H9 (cell line): ENCODE measurements around the gene DPH2. TPM values are rescaled to one million over a fixed set of nuclear protein-coding genes. Genes with fewer than 3 reads are reported as not detected.

Experiments
- DNase-seq: peaks from one replicate; pipeline ENCODE4 v3.0.0-alpha.2; 2017
- H2AFZ ChIP-seq: one replicate; pipeline ENCODE4 v1.6.1; 2013; ENCODE audit warnings: mild to moderate bottlenecking, low read length, control low read depth, moderate library complexity
- H2AK5ac ChIP-seq: 2 replicates; pipeline ENCODE4 v1.6.1; 2013; ENCODE audit warnings: low read length, control low read depth, mixed read lengths; ENCODE audit not compliant: insufficient read length
- H2BK120ac ChIP-seq: one replicate; pipeline ENCODE4 v1.6.1; 2013; ENCODE audit warnings: low read depth, mild to moderate bottlenecking, low read length, control low read depth, inconsistent platforms; ENCODE audit not compliant: poor library complexity, severe bottlenecking
- H2BK12ac ChIP-seq: 2 replicates; pipeline ENCODE4 v1.6.1; 2013; ENCODE audit warnings: low read length, control low read depth, mixed read lengths, low read depth; ENCODE audit not compliant: insufficient read length
- H2BK15ac ChIP-seq: 2 replicates; pipeline ENCODE4 v1.6.1; 2013; ENCODE audit warnings: low read depth, low read length, control low read depth
- H2BK20ac ChIP-seq: one replicate; pipeline ENCODE4 v1.6.1; 2013; ENCODE audit warnings: low read depth, mild to moderate bottlenecking, low read length, control low read depth, inconsistent platforms; ENCODE audit not compliant: poor library complexity, severe bottlenecking
- H2BK5ac ChIP-seq: 2 replicates; pipeline ENCODE4 v1.6.1; 2013; ENCODE audit warnings: low read length, control low read depth, mixed read lengths; ENCODE audit not compliant: insufficient read length
- H3K14ac ChIP-seq: 2 replicates; pipeline ENCODE4 v1.6.1; 2013; ENCODE audit warnings: low read length, control low read depth; ENCODE audit not compliant: insufficient read depth
- H3K18ac ChIP-seq: 2 replicates; pipeline ENCODE4 v1.6.1; 2013; ENCODE audit warnings: low read depth, mild to moderate bottlenecking, mixed read lengths, low read length, control low read depth; ENCODE audit not compliant: insufficient read length
- H3K23ac ChIP-seq: 2 replicates; pipeline ENCODE4 v1.6.1; 2013; ENCODE audit warnings: low read length, control low read depth, mixed read lengths, low read depth; ENCODE audit not compliant: insufficient read length
- H3K23me2 ChIP-seq: 2 replicates; pipeline ENCODE4 v1.6.1; 2013; ENCODE audit warnings: low read depth, mild to moderate bottlenecking, mixed read lengths, low read length, control low read depth; ENCODE audit not compliant: insufficient read length, poor library complexity, severe bottlenecking
- H3K27ac ChIP-seq: 2 replicates; pipeline ENCODE4 v1.5.1; 2013; ENCODE audit warnings: low read length, control low read depth, mixed read lengths, low read depth; ENCODE audit not compliant: insufficient read length
- H3K27me3 ChIP-seq: 2 replicates; pipeline ENCODE4 v1.6.1; 2013; ENCODE audit warnings: low read length, control low read depth, inconsistent platforms; ENCODE audit not compliant: insufficient read depth
- H3K4ac ChIP-seq: 2 replicates; pipeline ENCODE4 v1.6.1; 2013; ENCODE audit warnings: low read depth, mild to moderate bottlenecking, control low read depth, inconsistent platforms, low read length, moderate library complexity
- H3K4me1 ChIP-seq: 2 replicates; pipeline ENCODE4 v1.6.1; 2013; ENCODE audit warnings: low read length, control low read depth, inconsistent platforms; ENCODE audit not compliant: insufficient read depth
- H3K4me2 ChIP-seq: 2 replicates; pipeline ENCODE4 v1.6.1; 2013; ENCODE audit warnings: low read length, control low read depth, mixed read lengths; ENCODE audit not compliant: insufficient read length, insufficient read depth
- H3K56ac ChIP-seq: 2 replicates; pipeline ENCODE4 v1.6.1; 2013; ENCODE audit warnings: low read depth, mild to moderate bottlenecking, mixed read lengths, low read length, control low read depth; ENCODE audit not compliant: insufficient read length
- H3K79me1 ChIP-seq: 2 replicates; pipeline ENCODE4 v1.6.1; 2013; ENCODE audit warnings: low read depth, mild to moderate bottlenecking, moderate library complexity, low read length, control low read depth, inconsistent platforms; ENCODE audit not compliant: insufficient read depth, poor library complexity, severe bottlenecking
- H3K79me2 ChIP-seq: 2 replicates; pipeline ENCODE4 v1.6.1; 2013; ENCODE audit warnings: low read length, control low read depth, inconsistent platforms; ENCODE audit not compliant: insufficient read depth
- H3K9ac ChIP-seq: 2 replicates; pipeline ENCODE4 v1.6.1; 2013; ENCODE audit warnings: low read length, control low read depth, mixed read lengths; ENCODE audit not compliant: insufficient read length; ENCODE audit errors: extremely low read depth
- H3K9me3 ChIP-seq: one replicate; pipeline ENCODE4 v1.6.1; 2013; ENCODE audit warnings: low read depth, low read length, inconsistent platforms; ENCODE audit not compliant: control insufficient read depth
- H3T11ph ChIP-seq: one replicate; pipeline ENCODE4 v1.6.1; 2013; ENCODE audit warnings: mild to moderate bottlenecking, low read length, control low read depth, inconsistent platforms
- H4K20me1 ChIP-seq: one replicate; pipeline ENCODE4 v1.6.1; 2013; ENCODE audit not compliant: control insufficient read depth, insufficient read length, insufficient read depth
- H4K5ac ChIP-seq: 2 replicates; pipeline ENCODE4 v1.6.1; 2013; ENCODE audit warnings: low read depth, mild to moderate bottlenecking, mixed read lengths, low read length, control low read depth; ENCODE audit not compliant: insufficient read length
- H4K8ac ChIP-seq: replicated peaks from 2 replicates; pipeline ENCODE4 v1.6.1; 2013; ENCODE audit warnings: low read length, control low read depth, mixed read lengths, low read depth; ENCODE audit not compliant: insufficient read length
- H4K91ac ChIP-seq: 2 replicates; pipeline ENCODE4 v1.6.1; 2013; ENCODE audit warnings: low read depth, mild to moderate bottlenecking, moderate library complexity, mixed read lengths, low read length, control low read depth; ENCODE audit not compliant: insufficient read length
- H3K27ac Mint-ChIP-seq, 3 experiments: 2 replicates in 2 of 3; 3 replicates in 1 of 3; pipeline ENCODE4 v1.8.0; 2020 to 2021; ENCODE audit warnings: mixed read lengths in 3 of 3, mild to moderate bottlenecking in 1 of 3, moderate library complexity in 1 of 3
- H3K27me3 Mint-ChIP-seq: 2 replicates; pipeline ENCODE4 v1.8.0; 2021; ENCODE audit warnings: low read depth, mild to moderate bottlenecking, moderate library complexity, mixed read lengths
- H3K36me3 Mint-ChIP-seq, 3 experiments: 2 replicates in 2 of 3; 3 replicates in 1 of 3; pipeline ENCODE4 v1.8.0; 2020 to 2021; ENCODE audit warnings: low read depth in 3 of 3, mixed read lengths in 3 of 3; ENCODE audit not compliant: insufficient read depth in 1 of 3
- H3K4me1 Mint-ChIP-seq, 2 experiments: 2 replicates each; pipeline ENCODE4 v1.8.0; 2020; ENCODE audit warnings: mixed read lengths in 2 of 2
- H3K4me3 Mint-ChIP-seq, 2 experiments: 2 replicates in 1 of 2; 3 replicates in 1 of 2; pipeline ENCODE4 v1.8.0; 2020 to 2021; ENCODE audit warnings: mild to moderate bottlenecking in 2 of 2, mixed read lengths in 2 of 2, moderate library complexity in 1 of 2
- H3K9me3 Mint-ChIP-seq, 2 experiments: 2 replicates in 1 of 2; 3 replicates in 1 of 2; pipeline ENCODE4 v1.8.0; 2020; ENCODE audit warnings: mild to moderate bottlenecking in 2 of 2, mixed read lengths in 2 of 2, moderate library complexity in 1 of 2
- WGBS: extraction: QIAGEN DNeasy Blood & Tissue Kit; methylation state at CpG from one replicate; pipeline ENCODE4 v1.1.7; 2013; ENCODE audit warnings: missing lambda C conversion rate, low lambda C conversion rate, mixed read lengths; ENCODE audit not compliant: insufficient read length; ENCODE audit errors: extremely low coverage; 5-methylcytosine and 5-hydroxymethylcytosine counted together
- total RNA-seq: library from RNA; stranded (reverse); gene quantifications from 2 replicates; pipeline ENCODE4 v1.2.1, GENCODE V29; 2021
- TF ChIP-seq, protein P1 (sequence below): fragments of 200-600 bp; sonication (generic); conservative IDR thresholded peaks from 3 replicates; pipeline ENCODE4 v1.8.0; 2021; ENCODE audit warnings: antibody characterized with exemption, mild to moderate bottlenecking

The DPH2 gene
- total RNA-seq, 1 experiment from 2014 or later: 74.4 TPM

GRCh38 chr1:43973981-43974442 is 4.2 kb downstream of the DPH2 start:
- no peak overlapping the region for H3K27ac ChIP-seq

More at GRCh38 chr1:43973981-43974442, 4.2 kb downstream of the DPH2 start:
- H2AFZ ChIP-seq: no peak overlapping the region
- no peak overlapping the region for H4K8ac ChIP-seq
- no peak overlapping the region for H2BK20ac ChIP-seq
- H3K4me2 ChIP-seq: peak overlapping the region; percentile 82
- no peak overlapping the region for H4K91ac ChIP-seq
- H3K27me3 ChIP-seq: no peaks in the 10 kb centered on the region
- no peak for DNase-seq
- Mint-ChIP-seq H3K27ac (peak overlapping the region; percentile 88 to 94 (median 88); a peak in 6 of 7 replicates), H3K4me1 (peaks cover 31 to 43% of the 10 kb centered on the region in 2 experiments), H3K36me3 (peaks cover 23 to 53% (median 38%) of the 10 kb centered on the region in 3 experiments; a peak in 6 of 7 replicates), H3K27me3 (peaks cover 1% of the 10 kb centered on the region; the same call in 1 of the 2 replicates), H3K9me3 (no peaks in the 10 kb centered on the region), H3K4me3 (peak overlapping the region; percentile 82 to 95)
- no peak overlapping the region for H4K5ac ChIP-seq
- H3K4me1 ChIP-seq: peaks cover 5% of the 10 kb centered on the region; the same call in 1 of the 2 replicates
- H3K79me1 ChIP-seq: peaks cover 9% of the 10 kb centered on the region
- H3K23ac ChIP-seq: no peak overlapping the region
- no peak overlapping the region for H3K18ac ChIP-seq
- no peak overlapping the region for H2AK5ac ChIP-seq
- no peak overlapping the region for H3K4ac ChIP-seq
- peak overlapping the region; percentile 10 for H3K9ac ChIP-seq
- H2BK120ac ChIP-seq: no peak overlapping the region
- no peak overlapping the region for H3T11ph ChIP-seq
- no peak overlapping the region for H2BK12ac ChIP-seq
- peaks cover 3% of the 10 kb centered on the region; the same call in 1 of the 2 replicates for H3K79me2 ChIP-seq
- no peak overlapping the region for H2BK5ac ChIP-seq
- H3K14ac ChIP-seq: no peak overlapping the region
- peaks cover 22% of the 10 kb centered on the region for H3K23me2 ChIP-seq
- H3K9me3 ChIP-seq: no peaks in the 10 kb centered on the region
- H3K56ac ChIP-seq: no peak overlapping the region
- TF ChIP-seq, protein P1, sequence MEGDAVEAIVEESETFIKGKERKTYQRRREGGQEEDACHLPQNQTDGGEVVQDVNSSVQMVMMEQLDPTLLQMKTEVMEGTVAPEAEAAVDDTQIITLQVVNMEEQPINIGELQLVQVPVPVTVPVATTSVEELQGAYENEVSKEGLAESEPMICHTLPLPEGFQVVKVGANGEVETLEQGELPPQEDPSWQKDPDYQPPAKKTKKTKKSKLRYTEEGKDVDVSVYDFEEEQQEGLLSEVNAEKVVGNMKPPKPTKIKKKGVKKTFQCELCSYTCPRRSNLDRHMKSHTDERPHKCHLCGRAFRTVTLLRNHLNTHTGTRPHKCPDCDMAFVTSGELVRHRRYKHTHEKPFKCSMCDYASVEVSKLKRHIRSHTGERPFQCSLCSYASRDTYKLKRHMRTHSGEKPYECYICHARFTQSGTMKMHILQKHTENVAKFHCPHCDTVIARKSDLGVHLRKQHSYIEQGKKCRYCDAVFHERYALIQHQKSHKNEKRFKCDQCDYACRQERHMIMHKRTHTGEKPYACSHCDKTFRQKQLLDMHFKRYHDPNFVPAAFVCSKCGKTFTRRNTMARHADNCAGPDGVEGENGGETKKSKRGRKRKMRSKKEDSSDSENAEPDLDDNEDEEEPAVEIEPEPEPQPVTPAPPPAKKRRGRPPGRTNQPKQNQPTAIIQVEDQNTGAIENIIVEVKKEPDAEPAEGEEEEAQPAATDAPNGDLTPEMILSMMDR: no peak
- no peak overlapping the region for H2BK15ac ChIP-seq
- WGBS: no CpG with 5 or more reads among the region's 9 CpGs
- no peaks in the 10 kb centered on the region for H4K20me1 ChIP-seq
